K562 treated with DMSO at 1 percent for 4 hours (cell line): ENCODE measurements around the gene RGR. TPM values are rescaled to one million over a fixed set of nuclear protein-coding genes. Genes with fewer than 3 reads are reported as not detected.

Experiments
- total RNA-seq: library from RNA; unstranded; fragments of 300-600 nt; gene quantifications from 2 replicates; pipeline ENCODE4 v1.2.3, GENCODE V29; 2022; ENCODE audit not compliant: insufficient read depth

RGR gene, protein sequence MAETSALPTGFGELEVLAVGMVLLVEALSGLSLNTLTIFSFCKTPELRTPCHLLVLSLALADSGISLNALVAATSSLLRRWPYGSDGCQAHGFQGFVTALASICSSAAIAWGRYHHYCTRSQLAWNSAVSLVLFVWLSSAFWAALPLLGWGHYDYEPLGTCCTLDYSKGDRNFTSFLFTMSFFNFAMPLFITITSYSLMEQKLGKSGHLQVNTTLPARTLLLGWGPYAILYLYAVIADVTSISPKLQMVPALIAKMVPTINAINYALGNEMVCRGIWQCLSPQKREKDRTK
- not detected in 2 replicates for total RNA-seq

DNA sequence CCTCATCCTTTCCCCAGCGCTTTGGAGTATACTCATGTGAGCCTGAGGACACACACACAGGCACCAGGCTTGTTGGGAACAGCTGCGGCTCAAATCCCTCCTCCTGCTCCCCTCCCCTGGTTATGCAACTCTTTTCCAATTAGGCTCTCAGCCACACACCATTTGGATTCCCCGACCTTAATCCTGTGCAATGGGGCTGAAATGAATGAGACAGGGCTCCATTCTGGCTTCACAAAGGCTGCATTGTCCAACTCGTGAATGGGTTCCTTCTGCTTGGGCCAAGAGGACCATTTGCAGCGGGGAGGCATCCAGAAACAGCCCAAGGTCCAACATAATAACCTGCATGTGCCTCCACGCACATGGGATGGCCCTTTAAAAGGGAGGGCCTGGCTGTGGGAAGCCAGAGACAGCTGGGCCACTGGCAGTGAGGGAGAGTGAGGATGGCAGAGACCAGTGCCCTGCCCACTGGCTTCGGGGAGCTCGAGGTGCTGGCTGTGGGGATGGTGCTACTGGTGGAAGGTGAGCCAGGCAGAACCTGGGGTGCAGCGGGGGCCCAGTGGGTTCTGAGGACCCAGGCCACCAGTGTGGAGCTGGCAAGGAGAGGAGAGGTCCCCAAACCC, at the start of gene RGR:
RGR (plus strand) TSS at position 403 of the 620 bp plus-strand sequence; CDS start at position 441, 38 bp downstream.

DNA sequence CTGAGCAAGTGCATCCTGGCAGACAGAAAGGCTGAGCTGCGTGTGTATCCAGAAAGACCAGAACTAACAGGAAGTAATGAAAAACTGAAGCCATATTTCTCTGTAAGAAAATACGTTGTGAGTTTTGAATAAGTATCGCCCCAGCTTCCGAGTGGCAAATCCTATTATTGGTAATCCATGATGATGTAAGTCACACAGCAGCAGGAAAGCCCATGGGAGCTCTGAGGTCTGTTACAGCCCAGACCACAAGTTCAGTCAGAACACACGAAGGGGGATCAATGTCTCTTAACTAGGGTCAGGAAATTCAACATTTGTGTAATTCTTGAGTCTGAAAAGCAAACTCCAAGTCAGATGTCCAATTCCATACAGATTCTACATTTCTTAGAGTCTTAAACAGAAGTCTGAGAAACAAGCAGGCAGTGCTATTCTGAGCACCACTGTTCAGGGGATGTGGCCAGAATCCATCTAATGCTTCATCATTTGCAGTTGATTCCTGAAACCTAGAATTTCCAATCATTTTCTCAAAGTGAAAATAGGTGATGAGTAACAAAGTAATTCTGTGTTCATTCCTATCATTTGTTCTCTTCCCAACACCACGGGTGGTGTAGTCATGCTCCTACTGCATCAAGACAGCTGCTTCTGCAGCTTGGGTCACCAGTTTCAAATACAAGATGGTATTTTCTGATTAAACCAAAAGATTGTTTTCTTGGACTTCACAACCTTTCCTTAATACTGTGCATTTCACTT, 19.3 kb upstream of the RGR start, which contains the start of gene LRIT2:
LRIT2 (minus strand) TSS at position 118 of the 747 bp plus-strand sequence; CDS start at position 94, 24 bp downstream.

DNA sequence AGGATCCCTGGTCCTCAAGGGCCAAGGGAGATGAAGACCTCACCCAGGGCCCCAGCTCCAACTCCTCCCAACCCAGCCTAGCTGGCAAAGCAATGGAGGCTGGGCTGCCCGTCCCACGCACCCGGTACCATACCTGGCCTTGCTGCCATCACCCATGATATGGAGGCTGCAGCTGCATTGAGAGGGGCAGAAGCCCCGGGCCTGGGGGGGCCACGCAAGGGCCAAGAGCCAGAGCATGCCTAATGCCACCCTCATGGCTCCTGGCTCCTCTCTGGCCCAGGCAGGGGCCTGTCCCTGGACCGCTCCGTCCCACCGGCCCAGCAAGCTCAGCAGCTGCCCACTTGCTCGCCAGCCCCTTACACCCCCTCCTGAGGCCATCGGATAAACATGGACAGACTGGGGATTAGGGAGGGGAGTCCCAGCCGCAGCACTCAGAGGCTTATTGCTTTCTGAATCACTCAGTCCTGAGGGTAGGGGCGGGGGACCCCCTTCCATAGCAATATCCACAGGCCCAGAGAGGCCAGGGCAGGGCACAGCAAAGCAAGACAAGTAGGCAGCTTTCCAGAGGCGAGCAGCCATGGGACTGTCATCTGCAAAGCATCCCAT, 3.6 kb upstream of the RGR start, which contains the start of gene LRIT1:
LRIT1 (minus strand) TSS at position 362 of the 606 bp plus-strand sequence; CDS start at position 255, 107 bp downstream.

Other genes with a start within 250 kb of the RGR start
- gene GHITM, start 105.5 kb upstream of the RGR start, total RNA-seq: 388 and 475 TPM in 2 replicates
- gene GPR15LG, start 71.3 kb upstream of the RGR start, total RNA-seq: not detected in 2 replicates
- 0.22 and 0.27 TPM in 2 replicates for gene CDHR1, start 50.5 kb upstream of the RGR start, total RNA-seq
- not detected in 2 replicates for gene LRIT2, start 19.5 kb upstream of the RGR start, total RNA-seq
- not detected in 2 replicates for gene LRIT1, start 3.5 kb upstream of the RGR start, total RNA-seq
- gene CCSER2, start 83.5 kb downstream of the RGR start, total RNA-seq: 5.7 and 6.4 TPM in 2 replicates